Vagina (tissue), 2 donors: ENCODE data around the gene SGIP1.

Source experiments
- CTCF ChIP-seq, 3 experiments: fragments of 450-650 bp in 2 of 3; fragments of 200-600 bp in 1 of 3; sonication (generic) in 1 of 3; IDR thresholded peaks; one replicate each; pipeline ENCODE4 v1.5.1; 2017 to 2019; ENCODE audit warnings: antibody characterized with exemption in 3 of 3, mild to moderate bottlenecking in 2 of 3, moderate library complexity in 2 of 3
- POLR2AphosphoS5 ChIP-seq, 2 donors: sonication (generic); formaldehyde crosslinking; IDR thresholded peaks; one replicate each; pipeline ENCODE4 v1.9.0; 2017; ENCODE audit warnings: antibody characterized with exemption in 2 of 2, mild to moderate bottlenecking in 2 of 2, low read depth in 1 of 2; ENCODE audit not compliant: insufficient read depth in 1 of 2

GRCh38 chr1:66535853-66536252 is 1.9 kb downstream of the SGIP1 start:
- TF ChIP-seq POLR2AphosphoS5 (IDR thresholded peaks at IDR 0.05; ENCODE audit: insufficient read depth in 1 of 2, low read depth in 1 of 2) (no peak), CTCF (IDR thresholded peaks at IDR 0.05) (no peak)
